ENCODE results near the gene MCF2L.

Gene MCF2L

GRCh38 chr13:113064534-113065405 lies 95.8 kb downstream of the MCF2L start:
- no peaks in the 10 kb centered on the region for H3K4me1 Mint-ChIP-seq (ENCODE audit: low read depth)
- H3K27me3 Mint-ChIP-seq, result no peaks in the 10 kb centered on the region
- no peaks in the 10 kb centered on the region for H3K9me3 Mint-ChIP-seq (ENCODE audit: low read depth)
- peaks cover 2% of the 10 kb centered on the region for H3K36me3 Mint-ChIP-seq
- H3K27ac Mint-ChIP-seq, result no peak overlapping the region
- H3K4me3 Mint-ChIP-seq, result no peak overlapping the region

DNA sequence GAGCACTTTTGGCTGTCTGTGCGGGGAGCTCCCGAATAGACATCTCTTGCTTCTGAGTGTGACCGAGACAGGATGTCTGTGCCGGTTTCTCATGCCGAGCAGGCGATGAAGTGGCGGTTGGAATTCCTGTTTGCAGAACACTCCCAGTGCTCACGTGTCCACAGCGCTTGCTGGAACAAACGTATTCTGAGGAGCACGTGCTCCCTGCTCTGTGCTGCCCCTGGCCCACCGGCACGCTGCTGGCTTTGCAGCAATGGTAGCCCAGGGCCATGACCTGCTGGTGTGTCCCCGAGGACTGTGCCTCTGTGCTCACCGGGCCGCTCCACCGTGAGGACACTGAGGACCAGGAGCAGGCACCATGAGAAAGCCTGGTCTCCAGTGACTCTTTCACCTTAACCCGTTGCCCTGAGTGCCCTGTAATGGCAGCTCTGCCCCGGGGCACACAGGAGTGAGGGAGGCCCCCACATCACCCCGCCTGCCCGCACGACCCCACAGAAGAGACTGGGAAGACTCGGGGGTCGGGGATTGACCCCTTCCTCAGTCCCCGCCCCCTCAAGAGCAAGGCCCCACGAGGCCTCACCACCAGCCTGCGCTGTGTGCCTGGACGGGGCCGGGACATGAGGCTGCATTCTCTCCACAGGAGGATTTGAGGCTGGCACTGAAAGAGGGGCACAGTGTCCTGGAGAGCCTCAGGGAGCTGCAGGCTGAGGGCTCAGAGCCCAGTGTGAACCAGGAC lies 96.6 kb downstream of the MCF2L start:
- H3K27ac Mint-ChIP-seq, result no peak overlapping the region

GRCh38 chr13:113066142-113066455 lies 97.1 kb downstream of the MCF2L start:
- no peaks in the 10 kb centered on the region for H3K9me3 Mint-ChIP-seq (ENCODE audit: low read depth)

More for the DNA sequence above, 96.6 kb downstream of the MCF2L start:
- Mint-ChIP-seq H3K4me1 (ENCODE audit: low read depth) (no peaks in the 10 kb centered on the region), H3K9me3 (ENCODE audit: low read depth) (no peaks in the 10 kb centered on the region), H3K4me3 (no peak overlapping the region), H3K36me3 (peaks cover 4% of the 10 kb centered on the region), H3K27me3 (no peaks in the 10 kb centered on the region)

DNA sequence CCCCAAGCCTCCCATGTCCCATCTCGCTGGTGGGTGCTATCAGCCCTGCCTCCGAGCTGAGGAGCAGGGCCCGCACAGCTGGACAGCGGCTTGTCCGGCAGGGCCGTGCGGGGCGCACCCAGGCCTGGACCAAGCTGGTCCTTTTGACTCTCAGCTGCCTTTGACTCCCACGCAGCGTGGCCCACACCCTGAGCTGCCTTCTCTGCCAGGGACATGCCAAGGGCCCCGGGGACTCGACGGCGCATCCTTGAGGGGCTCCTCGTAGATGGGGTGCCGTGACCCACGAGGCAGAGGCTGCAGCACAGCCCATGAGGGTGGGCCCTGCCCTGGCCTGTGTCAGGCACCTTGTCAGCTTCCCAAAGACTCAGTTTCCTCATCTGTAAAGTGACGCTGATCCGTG lies 97.7 kb downstream of the MCF2L start:
- H3K9me3 Mint-ChIP-seq (ENCODE audit: low read depth), result no peaks in the 10 kb centered on the region
- no peaks in the 10 kb centered on the region for H3K4me1 Mint-ChIP-seq (ENCODE audit: low read depth)
- peaks cover 11% of the 10 kb centered on the region for H3K36me3 Mint-ChIP-seq
- H3K27me3 Mint-ChIP-seq, result no peaks in the 10 kb centered on the region
- H3K4me3 Mint-ChIP-seq, result no peak overlapping the region
- no peak overlapping the region for H3K27ac Mint-ChIP-seq

More at GRCh38 chr13:113066142-113066455, 97.1 kb downstream of the MCF2L start:
- no peak overlapping the region for H3K27ac Mint-ChIP-seq
- H3K4me1 Mint-ChIP-seq (ENCODE audit: low read depth), result no peaks in the 10 kb centered on the region
- peaks cover 6% of the 10 kb centered on the region for H3K36me3 Mint-ChIP-seq
- no peaks in the 10 kb centered on the region for H3K27me3 Mint-ChIP-seq
- H3K4me3 Mint-ChIP-seq, result no peak overlapping the region

- Mint-ChIP-seq H3K27ac (no peak overlapping the region), H3K4me3 (no peak overlapping the region), H3K27me3 (no peaks in the 10 kb centered on the region)
Observed at GRCh38 chr13:113069861-113070805, 101.1 kb downstream of the MCF2L start.

GRCh38 chr13:113070855-113071254 lies 101.8 kb downstream of the MCF2L start:
- Mint-ChIP-seq H3K4me3 (no peak overlapping the region), H3K9me3 (ENCODE audit: low read depth) (no peaks in the 10 kb centered on the region), H3K27ac (no peak overlapping the region), H3K4me1 (ENCODE audit: low read depth) (no peaks in the 10 kb centered on the region), H3K27me3 (no peaks in the 10 kb centered on the region), H3K36me3 (peaks cover 18% of the 10 kb centered on the region)

More at GRCh38 chr13:113069861-113070805, 101.1 kb downstream of the MCF2L start:
- H3K4me1 Mint-ChIP-seq (ENCODE audit: low read depth), result no peaks in the 10 kb centered on the region
- no peaks in the 10 kb centered on the region for H3K9me3 Mint-ChIP-seq (ENCODE audit: low read depth)
- H3K36me3 Mint-ChIP-seq, result peaks cover 18% of the 10 kb centered on the region

GRCh38 chr13:113072376-113072775 lies 103.4 kb downstream of the MCF2L start:
- Mint-ChIP-seq H3K36me3 (peaks cover 18% of the 10 kb centered on the region), H3K27ac (no peak overlapping the region), H3K4me1 (ENCODE audit: low read depth) (no peaks in the 10 kb centered on the region), H3K27me3 (no peaks in the 10 kb centered on the region), H3K4me3 (no peak overlapping the region), H3K9me3 (ENCODE audit: low read depth) (no peaks in the 10 kb centered on the region)

- Mint-ChIP-seq H3K9me3 (ENCODE audit: low read depth) (no peaks in the 10 kb centered on the region), H3K36me3 (peaks cover 18% of the 10 kb centered on the region), H3K4me1 (ENCODE audit: low read depth) (no peaks in the 10 kb centered on the region), H3K4me3 (no peak overlapping the region), H3K27ac (no peak overlapping the region), H3K27me3 (no peaks in the 10 kb centered on the region)
Observed at GRCh38 chr13:113073942-113074341, 104.9 kb downstream of the MCF2L start.

DNA sequence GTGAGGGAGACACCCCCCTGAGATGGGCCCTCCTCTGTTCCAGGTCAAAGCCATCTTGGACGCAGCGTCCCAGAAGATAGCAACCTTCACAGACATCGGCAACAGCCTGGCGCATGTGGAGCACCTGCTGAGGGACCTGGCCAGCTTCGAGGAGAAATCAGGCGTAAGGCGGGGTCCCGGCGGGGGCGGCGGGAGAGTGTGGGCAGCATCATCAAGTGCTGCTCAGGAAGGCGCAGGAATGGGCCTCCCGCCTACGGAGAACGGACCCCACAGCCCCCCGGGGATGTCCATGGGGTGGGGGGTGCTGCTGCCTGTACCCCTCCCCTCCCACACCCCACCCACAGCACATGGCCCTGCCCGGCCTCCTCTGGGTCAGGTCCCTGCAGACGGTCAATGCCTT lies 105.4 kb downstream of the MCF2L start:
- H3K27ac Mint-ChIP-seq, result no peak overlapping the region
- H3K27me3 Mint-ChIP-seq, result no peaks in the 10 kb centered on the region
- peaks cover 18% of the 10 kb centered on the region for H3K36me3 Mint-ChIP-seq
- no peak overlapping the region for H3K4me3 Mint-ChIP-seq
- H3K9me3 Mint-ChIP-seq (ENCODE audit: low read depth), result no peaks in the 10 kb centered on the region
- no peaks in the 10 kb centered on the region for H3K4me1 Mint-ChIP-seq (ENCODE audit: low read depth)

DNA sequence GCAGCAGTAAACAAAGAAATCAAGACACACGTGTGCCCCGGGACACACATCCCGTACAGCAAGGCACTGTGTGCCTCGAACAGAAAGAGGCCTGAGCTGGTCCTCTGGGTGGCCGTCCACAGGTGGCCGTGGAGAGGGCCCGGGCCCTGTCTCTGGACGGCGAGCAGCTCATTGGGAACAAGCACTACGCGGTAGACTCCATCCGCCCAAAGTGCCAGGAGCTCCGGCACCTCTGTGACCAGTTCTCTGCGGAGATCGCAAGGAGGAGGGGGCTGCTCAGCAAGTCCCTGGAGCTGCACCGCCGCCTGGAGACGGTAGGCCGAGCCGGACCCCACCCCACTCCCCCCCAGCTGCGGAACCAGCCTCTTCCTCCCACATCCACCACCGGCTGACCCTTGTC lies 105.9 kb downstream of the MCF2L start:
- Mint-ChIP-seq H3K9me3 (ENCODE audit: low read depth) (no peaks in the 10 kb centered on the region), H3K36me3 (peaks cover 18% of the 10 kb centered on the region), H3K27me3 (no peaks in the 10 kb centered on the region), H3K4me3 (no peak overlapping the region), H3K4me1 (ENCODE audit: low read depth) (no peaks in the 10 kb centered on the region), H3K27ac (no peak overlapping the region)

DNA sequence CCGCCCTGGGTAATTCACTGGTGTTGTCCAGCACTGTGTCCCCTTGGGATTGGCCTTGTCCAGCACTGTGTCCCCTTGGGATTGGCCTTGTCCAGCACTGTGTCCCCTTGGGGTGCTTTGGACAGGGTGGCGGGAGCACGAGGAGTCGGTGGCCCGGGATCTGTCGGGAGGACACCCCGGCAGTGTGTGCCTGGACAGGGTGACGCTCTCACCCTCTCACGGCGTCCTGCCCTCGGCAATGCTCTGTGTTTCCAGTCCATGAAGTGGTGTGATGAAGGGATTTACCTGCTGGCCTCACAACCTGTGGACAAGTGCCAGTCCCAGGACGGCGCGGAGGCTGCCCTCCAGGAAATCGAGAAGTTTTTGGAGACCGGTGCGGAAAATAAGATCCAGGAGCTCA lies 106.7 kb downstream of the MCF2L start:
- H3K36me3 Mint-ChIP-seq, result peaks cover 16% of the 10 kb centered on the region
- no peaks in the 10 kb centered on the region for H3K9me3 Mint-ChIP-seq (ENCODE audit: low read depth)
- H3K4me3 Mint-ChIP-seq, result no peak overlapping the region
- H3K27me3 Mint-ChIP-seq, result no peaks in the 10 kb centered on the region
- no peaks in the 10 kb centered on the region for H3K4me1 Mint-ChIP-seq (ENCODE audit: low read depth)
- H3K27ac Mint-ChIP-seq, result no peak overlapping the region

GRCh38 chr13:113076681-113077401 lies 107.8 kb downstream of the MCF2L start:
- no peak overlapping the region for H3K4me3 Mint-ChIP-seq
- H3K36me3 Mint-ChIP-seq, result peaks cover 8% of the 10 kb centered on the region
- no peak overlapping the region for H3K27ac Mint-ChIP-seq
- H3K27me3 Mint-ChIP-seq, result no peaks in the 10 kb centered on the region
- H3K9me3 Mint-ChIP-seq (ENCODE audit: low read depth), result no peaks in the 10 kb centered on the region
- H3K4me1 Mint-ChIP-seq (ENCODE audit: low read depth), result no peaks in the 10 kb centered on the region

- no peaks in the 10 kb centered on the region for H3K9me3 Mint-ChIP-seq (ENCODE audit: low read depth)
- H3K4me1 Mint-ChIP-seq (ENCODE audit: low read depth), result no peaks in the 10 kb centered on the region
- H3K36me3 Mint-ChIP-seq, result peaks cover 5% of the 10 kb centered on the region
- no peak overlapping the region for H3K4me3 Mint-ChIP-seq
- no peak overlapping the region for H3K27ac Mint-ChIP-seq
- no peaks in the 10 kb centered on the region for H3K27me3 Mint-ChIP-seq
Observed at GRCh38 chr13:113077566-113077952, 108.5 kb downstream of the MCF2L start.
